ENCODE data around the gene CD6.

CD6 gene

DNA sequence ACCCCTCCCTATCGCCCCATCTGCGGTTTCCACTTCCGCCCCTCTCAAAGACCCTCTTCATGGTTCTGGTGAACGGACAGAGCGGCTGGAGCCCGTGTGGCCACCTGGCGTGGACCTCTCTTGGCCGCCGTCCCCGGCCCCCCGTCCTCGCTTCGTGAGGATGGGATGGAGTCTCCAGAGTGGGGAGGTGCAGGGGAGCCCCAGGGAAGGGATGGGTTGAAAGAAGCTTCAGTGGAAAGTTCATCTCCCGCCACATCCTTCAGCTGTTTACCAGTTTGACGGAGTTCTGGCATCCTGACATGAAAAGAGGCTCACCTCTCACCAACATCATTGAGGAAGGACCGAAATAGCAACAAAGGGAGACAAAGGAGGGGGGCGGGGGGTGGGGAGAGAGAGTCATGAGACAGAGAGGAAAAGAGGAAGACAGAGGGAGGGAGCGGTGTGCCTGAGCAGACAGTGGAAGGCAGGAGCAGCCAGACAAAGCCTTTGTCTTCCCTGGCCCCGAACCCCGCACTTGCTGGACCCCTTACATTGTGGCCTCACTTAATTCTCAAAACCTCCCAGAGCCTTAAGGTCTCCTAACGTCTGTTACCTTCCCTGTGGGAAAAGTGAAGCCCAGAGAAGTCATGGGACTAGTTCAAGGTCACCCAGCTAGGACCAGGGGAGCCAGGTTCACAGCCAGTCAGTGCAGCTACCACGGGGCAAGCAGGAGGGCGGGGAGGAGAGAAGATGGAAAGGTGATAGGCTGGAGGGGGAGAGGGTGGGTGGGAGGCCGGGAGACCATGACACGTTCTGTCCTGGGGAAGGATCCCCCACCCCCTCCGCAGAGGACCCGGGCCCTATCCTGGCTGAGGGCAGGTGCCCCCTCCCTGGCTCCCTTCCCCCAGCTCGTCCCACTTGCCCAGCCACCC lies 54.9 kb downstream of the CD6 start:
- peak in 1 of 2 donors; percentile 52 for DNase-seq (ENCODE audit: low read depth in 1 of 2, low spot score in 1 of 2)

DNA sequence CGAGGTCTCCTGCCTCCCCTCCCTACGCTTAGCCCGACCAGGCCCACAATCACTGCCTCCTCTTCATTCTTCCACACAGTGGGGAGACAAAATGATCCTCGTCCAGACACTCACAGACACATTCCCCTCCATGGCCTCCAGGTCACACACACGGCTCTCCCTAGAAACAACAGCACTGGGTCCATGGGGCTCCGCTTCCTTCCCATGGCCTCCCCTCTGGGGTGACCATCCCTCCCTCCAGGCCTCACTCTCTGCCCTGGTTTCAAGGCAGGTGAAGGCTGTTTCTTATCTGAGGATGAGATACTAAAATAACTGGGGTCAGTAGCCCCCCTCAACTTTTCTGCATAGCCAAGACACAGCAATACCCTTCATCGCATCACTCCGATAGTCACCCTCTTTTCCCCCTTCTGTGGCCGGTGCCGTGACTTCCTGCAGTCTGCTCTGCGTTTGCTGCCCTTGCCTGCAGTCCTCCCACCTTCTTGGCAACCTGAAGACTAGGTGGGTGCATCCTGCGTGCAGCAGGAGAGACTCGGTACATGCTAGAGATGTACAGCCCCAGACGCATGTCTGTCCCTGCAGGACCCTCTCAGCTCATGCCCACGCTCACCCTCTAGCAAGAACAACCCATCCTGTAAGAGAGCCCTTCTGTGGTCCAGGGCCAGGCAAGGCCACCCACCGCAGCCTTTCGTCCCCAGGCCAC lies 55.8 kb downstream of the CD6 start:
- DNase-seq (ENCODE audit: low read depth in 1 of 2, low spot score in 1 of 2) = no peak

DNA sequence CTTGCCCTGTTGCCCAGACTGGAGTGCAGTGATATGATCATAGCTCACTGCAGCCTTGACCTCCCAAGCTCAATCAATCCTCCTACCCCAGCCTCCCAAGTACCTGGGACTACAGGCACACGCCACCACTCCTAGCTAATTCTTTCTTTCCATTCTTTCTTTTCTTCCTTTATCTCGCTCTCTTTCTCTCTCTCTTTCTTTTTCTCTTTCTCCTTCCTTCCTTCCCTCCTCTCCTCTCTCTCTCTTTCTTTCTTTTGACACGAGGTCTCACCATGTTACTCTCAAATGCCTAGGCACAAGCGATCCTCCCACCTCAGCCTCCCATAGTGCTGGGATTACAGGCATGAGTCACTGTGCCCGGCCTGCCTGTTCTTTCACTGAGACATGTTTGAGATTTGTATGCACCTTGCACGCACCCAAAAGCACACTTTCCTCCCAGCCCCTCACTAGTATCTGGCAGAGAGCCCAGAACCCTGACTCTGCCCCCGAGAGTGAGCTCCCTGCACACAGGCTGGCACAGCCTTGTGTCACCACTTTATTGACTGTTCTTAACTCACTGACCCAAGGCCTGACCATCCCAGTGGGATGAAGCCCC lies 56.8 kb downstream of the CD6 start:
- peak in 1 of 2 donors; percentile 83 for DNase-seq (ENCODE audit: low read depth in 1 of 2, low spot score in 1 of 2)

DNA sequence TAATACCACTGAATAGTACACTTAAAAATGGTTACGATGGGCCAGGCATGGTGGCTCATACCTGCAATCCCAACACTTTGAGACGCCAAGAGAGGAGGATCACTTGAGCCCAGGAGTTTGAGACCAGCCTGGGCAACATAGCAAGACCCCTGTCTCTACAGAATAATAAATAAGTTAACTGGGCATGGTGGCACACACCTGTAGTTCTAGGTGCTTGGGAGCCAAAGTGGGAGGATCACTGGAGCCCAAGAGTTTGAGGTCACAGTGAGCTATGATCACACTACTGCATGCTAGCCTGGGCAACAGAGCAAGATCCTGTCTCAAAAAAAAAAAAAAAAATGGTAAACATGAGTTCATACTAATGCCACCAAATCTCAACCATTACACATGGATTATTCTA lies 61.3 kb downstream of the CD6 start:
- no peak for DNase-seq (ENCODE audit: low read depth in 1 of 2, low spot score in 1 of 2)

DNA sequence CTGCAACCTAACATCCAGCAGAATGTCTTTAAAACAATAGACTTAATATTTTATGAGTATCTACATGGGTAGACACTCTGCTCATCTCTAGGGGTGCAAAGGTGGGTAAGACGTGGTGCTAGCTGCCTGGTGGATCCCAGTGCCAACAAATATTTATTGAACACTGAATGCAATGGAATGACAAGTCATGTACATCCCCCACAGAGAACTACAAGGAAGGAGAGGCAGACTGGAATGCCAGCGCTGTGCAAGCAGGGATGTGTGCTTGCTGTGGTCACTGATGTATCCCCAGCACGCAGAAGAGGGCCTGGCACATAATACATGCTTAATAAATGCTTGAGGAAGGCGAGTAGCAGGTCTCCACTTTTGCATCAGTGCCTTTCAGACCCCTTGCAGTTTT lies 61.9 kb downstream of the CD6 start:
- no peak for DNase-seq (ENCODE audit: low read depth in 1 of 2, low spot score in 1 of 2)

DNA sequence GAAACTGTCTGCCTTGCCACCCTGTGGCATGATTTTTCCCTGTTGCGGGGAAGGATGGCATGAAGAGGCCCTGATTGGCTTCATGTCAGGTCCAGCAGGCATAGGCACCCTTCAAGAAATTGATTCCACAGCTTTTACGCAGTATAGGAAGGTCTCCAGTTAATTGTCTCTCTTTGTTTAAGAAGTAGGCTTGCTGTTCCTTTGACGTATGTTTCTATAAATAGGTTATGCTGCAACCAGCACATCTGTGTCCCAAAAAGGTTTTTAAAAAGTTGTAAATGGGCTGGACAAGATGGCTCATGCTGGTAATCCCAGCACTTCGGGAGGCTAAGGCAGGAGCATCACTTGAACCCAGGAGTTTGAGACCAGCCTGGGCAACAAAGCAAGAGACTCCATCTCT lies 62.6 kb downstream of the CD6 start:
- no peak for DNase-seq (ENCODE audit: low read depth in 1 of 2, low spot score in 1 of 2)

DNA sequence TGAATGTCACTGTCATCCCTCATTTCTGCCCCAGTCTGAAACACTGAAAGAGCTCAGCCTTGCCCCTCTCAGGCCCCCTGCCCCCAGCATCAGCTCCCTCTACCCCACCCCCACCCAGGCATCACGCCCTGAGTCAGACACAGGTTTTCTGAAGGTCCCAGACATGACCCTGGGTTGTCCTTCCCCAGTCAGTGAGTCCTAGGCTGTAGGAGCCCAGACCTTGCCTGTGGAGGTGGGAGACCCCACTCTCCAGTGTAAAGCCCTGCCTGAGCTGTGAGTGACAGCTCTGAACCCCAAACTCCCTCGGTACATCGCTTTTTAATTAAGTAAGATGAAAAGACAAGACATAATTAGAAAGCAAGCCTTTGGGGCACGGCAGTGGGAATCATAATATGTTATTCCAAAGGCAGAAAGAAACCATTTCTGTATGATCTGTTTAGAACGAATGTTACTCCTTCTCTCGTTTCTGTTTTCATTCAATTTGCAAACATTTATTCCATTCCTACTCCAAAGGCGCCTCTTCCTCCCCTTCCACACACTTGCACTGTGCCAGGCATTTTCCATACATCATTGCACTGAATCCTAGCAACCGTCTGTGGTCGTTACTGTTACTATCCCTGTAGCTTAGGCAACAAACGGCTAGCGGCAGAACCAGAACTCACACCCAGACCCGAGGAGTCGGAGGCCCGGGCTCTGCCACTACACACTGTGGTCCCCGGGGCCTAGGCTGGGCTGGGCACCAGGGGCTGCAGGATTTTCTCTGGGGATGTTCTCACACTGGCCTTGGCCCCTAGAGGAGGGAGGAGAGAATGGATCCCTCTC lies 63.4 kb downstream of the CD6 start:
- no peak for DNase-seq (ENCODE audit: low read depth in 1 of 2, low spot score in 1 of 2)

DNA sequence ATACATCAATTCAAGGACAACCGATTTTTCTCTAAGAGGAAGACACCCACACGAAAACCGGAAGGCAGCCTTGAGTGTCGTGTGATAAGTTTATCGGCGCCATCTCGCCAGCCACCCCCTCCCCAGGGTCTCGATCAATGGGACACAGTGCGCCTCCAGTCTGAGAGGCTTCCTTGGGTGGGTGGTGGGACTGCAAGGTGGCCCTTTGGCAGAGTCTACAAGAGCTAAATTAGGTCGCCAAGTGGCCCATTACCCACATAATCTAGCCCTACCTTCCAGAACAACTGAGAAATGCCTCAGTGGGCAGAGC lies 64.0 kb downstream of the CD6 start:
- DNase-seq (ENCODE audit: low read depth in 1 of 2, low spot score in 1 of 2) = no peak

DNA sequence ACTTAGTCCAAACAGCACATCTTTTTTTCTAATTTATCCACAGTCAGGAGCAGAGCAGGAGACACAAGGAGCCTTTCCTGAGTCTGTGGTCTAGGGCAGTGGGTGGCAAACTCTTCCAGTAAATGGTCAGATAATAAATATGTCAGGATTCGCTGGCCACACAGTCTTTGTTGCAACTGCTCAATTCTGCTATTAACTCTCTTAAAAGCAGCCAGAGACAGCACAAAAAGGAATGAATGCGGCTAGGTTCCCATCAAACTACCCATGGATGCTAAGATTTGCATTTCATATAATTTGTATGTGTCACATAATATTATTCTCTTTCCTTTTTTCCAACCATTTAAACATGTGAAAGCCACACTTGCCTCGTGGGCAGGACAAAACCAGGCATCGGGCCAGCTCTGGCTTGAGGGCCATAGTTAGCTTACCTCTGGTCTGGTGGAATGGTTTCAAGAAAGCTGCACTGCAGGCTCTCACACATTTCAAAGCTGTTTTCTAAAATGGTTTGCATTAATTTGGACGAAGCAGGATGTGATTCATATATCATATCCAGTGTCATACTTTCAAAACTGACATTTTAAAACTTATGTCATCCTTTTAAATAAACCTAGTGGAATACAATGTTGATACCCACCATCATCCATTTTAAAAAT lies 66.1 kb downstream of the CD6 start:
- no peak for DNase-seq (ENCODE audit: low read depth in 1 of 2, low spot score in 1 of 2)

DNA sequence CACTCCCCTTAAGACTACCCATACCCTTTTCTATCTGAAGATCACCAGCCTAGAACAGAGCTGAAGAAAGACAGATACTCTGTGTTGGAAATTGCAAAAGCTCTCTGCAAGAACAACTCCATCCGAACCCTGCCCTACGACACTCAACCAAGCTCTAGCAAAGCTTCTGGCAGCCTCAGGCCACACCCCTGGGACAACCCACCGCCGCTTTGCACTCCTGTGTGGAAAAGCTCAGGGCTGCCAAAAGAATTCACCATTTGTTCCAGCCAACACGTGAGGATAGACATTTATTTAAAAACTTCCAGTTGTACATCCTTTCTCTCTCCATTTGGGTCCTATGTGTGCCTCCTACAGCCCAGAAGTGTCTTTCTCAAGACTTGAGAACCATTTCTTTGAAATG lies 68.4 kb downstream of the CD6 start:
- no peak for DNase-seq (ENCODE audit: low read depth in 1 of 2, low spot score in 1 of 2)

DNA sequence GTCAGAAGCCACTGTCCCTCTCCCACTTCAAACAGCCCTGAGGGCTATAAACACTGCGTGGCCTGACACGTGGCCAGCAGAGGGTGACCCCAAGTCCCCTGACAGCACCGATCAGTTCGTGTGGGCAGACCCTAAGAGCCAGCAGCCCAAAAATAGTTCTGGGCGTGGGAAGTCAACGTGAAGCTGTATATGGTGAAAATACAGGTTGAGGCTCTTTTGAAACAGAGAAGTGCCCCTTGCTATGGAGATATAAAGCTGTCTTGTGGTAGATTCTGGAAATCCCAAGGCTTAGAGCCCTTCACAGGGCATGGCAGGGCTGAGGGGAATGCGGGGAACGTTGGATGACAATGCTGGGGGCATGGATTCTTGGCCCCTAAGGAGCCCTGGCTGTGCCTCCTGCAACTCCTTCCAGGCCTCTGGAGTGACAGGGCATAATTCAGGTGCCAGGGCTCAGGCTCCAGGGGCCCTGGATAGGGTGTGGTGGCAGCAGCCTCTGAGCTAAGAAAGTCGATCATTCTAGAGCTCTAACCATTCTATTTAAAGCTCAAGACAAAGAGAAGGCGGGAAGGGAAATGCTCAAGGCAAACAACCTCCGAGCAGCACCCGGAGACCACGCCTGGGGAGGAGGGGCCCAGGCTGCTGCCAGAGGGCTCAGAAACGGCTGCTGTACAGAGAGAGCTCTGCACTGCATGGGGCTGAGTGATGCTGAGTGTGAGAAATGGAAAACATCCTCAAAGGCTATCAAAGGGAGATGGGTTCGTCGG lies 70.5 kb downstream of the CD6 start:
- peak in 1 of 2 donors; percentile 80 for DNase-seq (ENCODE audit: low read depth in 1 of 2, low spot score in 1 of 2)

DNA sequence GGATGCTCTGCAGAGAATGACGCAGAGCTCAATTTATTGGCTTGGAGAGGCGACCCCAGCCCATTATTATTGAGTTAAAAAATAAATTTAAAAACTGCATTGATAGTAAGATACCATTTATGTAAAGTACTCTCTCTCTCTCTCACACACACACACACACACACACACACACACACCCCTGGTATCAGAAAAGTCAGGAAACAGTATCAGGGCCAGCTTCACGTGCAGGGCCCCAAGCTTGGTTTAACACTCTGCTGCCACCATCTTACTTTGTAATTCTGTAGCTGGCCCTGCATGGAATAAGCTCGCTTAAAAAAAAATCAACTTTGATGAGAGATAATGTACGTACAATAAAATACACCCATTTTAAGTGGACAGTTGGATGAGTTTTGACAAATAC lies 71.1 kb downstream of the CD6 start:
- no peak for DNase-seq (ENCODE audit: low read depth in 1 of 2, low spot score in 1 of 2)

DNA sequence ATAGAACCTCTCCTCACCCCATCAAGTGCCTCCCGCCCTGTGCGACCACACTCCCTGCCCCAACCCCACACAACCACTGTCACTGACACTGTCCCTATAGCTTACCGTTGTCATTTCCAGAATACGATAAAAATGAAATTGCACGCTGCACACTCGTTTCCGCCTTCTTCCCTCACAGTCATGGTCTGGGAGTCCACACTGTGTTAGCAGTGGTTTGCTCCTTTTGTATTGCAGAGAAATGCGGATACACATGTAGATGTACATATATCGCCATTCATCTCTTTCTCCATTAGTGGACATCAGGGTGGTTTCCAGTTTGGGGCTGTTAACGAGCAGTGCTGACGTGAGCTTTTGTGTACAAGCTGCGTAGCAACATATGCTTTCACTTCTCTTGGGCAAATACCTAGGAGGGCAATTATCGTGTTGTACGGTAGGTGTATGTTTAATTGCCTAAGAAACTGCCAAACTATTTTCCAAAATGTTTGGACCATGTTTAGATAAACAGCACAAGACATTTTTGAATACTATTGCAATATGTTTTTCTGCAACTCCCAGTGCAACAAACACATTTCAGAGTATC lies 71.6 kb downstream of the CD6 start:
- DNase-seq (ENCODE audit: low read depth in 1 of 2, low spot score in 1 of 2) = no peak

DNA sequence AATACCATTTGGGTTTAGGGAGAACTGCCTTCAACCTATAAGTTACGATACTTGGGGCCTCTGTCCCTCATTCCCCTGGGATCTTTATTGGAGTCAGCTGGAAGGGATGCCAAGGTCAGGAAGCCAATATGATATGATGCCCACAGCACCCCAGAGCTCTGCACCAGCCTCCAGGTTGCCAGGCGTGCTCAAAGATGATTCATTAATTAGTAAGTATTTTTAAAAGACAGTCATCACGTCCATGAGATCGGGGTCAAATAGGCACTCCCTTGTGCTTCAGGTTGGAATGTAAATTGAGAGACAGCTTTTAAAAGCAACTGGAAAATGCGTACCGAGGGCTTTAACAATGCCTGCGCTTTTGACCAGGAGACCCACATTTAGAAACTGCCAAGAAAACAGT lies 73.8 kb downstream of the CD6 start:
- no peak for DNase-seq (ENCODE audit: low read depth in 1 of 2, low spot score in 1 of 2)

DNA sequence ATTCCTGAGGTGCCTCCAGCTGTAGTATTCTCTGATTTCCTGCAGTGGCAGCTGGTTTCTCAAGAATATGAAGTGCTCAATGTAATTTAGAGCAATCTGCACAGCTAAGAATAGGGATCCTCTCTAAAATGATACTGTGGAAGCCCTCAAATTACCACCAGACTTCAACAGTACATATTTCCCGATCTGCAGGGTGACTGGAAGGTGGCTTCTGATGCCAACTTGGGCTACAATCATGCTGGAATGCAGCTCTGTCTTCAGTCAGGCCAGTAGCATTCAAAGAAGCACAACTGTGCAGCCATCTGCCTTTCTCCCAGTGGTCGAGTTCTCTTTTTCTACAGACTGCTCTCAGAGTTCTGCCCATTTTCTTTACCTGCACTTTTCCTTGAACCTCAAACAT lies 75.4 kb downstream of the CD6 start:
- no peak for DNase-seq (ENCODE audit: low read depth in 1 of 2, low spot score in 1 of 2)

DNA sequence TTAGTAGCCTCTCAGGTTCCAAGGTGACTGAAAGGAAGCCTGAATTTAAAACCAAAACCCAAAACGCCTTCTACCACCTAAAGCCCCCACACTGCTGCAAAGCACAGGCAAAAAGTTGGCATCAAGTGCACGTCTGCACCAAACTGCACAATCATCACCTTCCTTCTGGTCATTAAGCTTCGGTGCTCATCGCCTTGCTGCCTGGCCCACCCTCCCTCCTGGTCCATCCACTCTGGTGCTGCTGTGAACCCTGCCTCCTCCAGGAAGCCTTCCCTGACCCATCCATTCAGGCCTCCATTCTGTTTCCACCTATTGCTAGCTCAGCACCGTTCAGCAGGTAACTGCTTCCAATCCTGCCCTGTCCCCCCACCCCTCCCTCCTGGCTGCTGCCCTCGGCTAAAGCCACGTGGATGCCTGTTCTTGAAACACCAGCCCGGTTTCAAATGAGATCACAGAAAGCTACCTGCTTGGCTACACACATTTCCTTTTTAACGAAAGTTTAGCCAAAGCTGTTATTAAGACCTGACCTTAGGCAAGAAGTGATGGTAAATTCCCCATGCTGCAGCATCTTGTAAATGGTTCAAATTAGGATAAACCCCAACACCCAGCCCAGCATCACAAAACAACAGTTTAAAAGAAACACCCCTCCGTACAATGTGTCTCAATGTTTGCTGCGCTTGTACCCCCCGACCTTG lies 77.0 kb downstream of the CD6 start:
- no peak for DNase-seq (ENCODE audit: low read depth in 1 of 2, low spot score in 1 of 2)

DNA sequence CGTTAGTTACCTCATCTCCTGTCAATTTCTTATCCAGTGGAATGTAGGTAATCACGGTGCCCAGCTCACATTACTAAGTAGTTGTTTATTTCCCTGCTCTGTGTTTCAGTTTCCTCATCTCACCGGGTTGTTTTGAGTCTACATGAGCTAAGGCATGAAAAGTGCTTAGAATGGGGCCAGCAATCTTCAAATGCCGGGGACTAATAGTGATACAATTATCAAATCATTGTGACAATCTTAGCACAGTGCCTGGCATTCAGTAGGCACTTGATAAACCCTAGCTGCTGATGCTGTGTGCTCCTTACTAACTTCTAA lies 77.5 kb downstream of the CD6 start:
- DNase-seq (ENCODE audit: low read depth in 1 of 2, low spot score in 1 of 2) = no peak

DNA sequence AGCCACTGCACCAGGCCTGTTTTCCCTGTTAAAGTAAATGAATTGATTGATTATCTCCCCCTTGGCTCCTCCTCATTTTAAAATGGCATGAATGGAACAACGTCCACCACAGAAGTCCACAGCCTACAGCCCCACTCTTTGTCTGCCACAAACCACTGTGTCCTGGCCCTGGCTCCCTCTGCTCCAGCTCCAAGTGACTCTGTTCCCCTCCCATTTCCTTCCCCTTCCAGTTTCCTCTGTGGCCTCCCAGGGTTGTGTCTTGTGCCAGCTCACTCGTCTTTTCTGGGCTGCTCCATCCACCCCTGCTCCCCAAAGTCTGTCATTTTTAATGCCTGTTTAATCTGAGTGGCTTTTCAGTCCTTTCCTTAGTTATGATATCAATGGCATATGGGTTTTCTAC lies 78.4 kb downstream of the CD6 start:
- no peak for DNase-seq (ENCODE audit: low read depth in 1 of 2, low spot score in 1 of 2)

DNA sequence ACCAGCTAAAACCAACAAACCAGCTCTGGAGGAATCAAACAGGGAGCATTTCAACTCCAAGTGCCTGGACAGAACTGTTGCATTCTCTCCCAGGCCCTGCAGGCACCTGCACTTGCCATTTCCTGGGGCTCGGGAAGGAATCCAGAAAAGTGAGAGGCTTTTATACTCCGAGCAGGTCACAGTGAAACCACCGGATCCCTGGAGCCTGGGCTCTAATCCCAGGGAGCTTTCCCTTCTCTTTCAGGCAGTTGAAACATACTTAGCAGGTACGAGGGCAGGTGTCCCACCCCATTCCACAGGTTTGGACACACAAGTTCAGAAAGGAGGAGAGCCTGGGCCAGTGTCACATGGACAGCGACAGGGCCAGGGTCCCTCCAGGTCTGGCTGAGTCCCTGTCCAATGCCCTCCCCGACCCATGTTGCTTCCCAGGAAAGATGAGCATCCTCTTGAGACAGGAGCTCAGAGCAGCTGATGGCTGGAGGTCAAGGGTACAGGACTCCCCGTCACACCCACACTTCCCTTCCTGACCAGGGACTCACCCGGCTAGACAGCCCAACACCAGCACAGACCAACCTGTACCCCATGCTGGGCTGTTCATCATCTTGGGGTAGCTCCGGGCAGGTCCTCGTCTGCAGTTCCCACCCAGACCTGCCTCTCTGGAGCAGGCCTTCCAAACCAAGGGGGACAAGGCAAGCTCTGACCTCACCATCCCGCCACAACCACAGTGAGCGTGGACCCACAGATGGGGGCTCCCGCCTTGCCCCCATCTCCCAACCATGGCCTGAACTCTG lies 80.9 kb downstream of the CD6 start:
- no peak for DNase-seq (ENCODE audit: low read depth in 1 of 2, low spot score in 1 of 2)
